Cardiac muscle cell (in vitro differentiated cells and primary cell): ENCODE results near the gene KLF12. TPM values are rescaled to one million over a fixed set of nuclear protein-coding genes. Genes with fewer than 3 reads are reported as not detected.

Experiments used
- DNase-seq, 2 donors: peaks; one replicate each; pipeline versions ENCODE4 v3.0.0 to v3.0.0-alpha.2; 2010 to 2017; ENCODE audit warnings: low read depth in 1 of 2, low spot score in 1 of 2
- H3K27ac ChIP-seq: fragments of 200-600 bp; sonication (generic); 2 replicates; pipeline ENCODE4 v1.5.1; 2016
- H3K27me3 ChIP-seq: fragments of 200-600 bp; sonication (generic); 2 replicates; pipeline ENCODE4 v1.6.0; 2016; ENCODE audit warnings: control low read depth
- H3K36me3 ChIP-seq: fragments of 200-600 bp; sonication (generic); 2 replicates; pipeline ENCODE4 v1.5.1; 2016; ENCODE audit warnings: control low read depth
- H3K4me1 ChIP-seq: fragments of 200-600 bp; sonication (generic); 2 replicates; pipeline ENCODE4 v1.8.1; 2017; ENCODE audit warnings: low read depth, mild to moderate bottlenecking, mixed run types
- H3K4me3 ChIP-seq: fragments of 200-600 bp; sonication (generic); 2 replicates; pipeline ENCODE4 v1.5.1; 2016; ENCODE audit warnings: mild to moderate bottlenecking
- H3K9me3 ChIP-seq: fragments of 200-600 bp; sonication (generic); 2 replicates; pipeline ENCODE4 v1.5.1; 2017; ENCODE audit warnings: low read depth, mild to moderate bottlenecking, control low read depth
- polyA plus RNA-seq: library from polyadenylated mRNA; unstranded; fragments of >200 nt; fragmentation: Nextera tagmentation; extraction: Ambion mirVana; gene quantifications from 2 replicates; pipeline ENCODE4 v1.2.1, GENCODE V29; 2016
- total RNA-seq: library from RNA; depleted of rRNA; stranded (reverse); fragments of >200 nt; gene quantifications from 2 replicates; pipeline ENCODE4 v1.2.3, GENCODE V29; 2016
- TF ChIP-seq, protein P1 (sequence below): IDR thresholded peaks from 2 replicates; pipeline ENCODE4 v1.5.1; 2012; ENCODE audit warnings: low read depth, mild to moderate bottlenecking, low read length

The KLF12 gene
- total and polyA plus RNA-seq, 2 experiments from 2014 or later = 6.4 to 17.8 TPM

DNA sequence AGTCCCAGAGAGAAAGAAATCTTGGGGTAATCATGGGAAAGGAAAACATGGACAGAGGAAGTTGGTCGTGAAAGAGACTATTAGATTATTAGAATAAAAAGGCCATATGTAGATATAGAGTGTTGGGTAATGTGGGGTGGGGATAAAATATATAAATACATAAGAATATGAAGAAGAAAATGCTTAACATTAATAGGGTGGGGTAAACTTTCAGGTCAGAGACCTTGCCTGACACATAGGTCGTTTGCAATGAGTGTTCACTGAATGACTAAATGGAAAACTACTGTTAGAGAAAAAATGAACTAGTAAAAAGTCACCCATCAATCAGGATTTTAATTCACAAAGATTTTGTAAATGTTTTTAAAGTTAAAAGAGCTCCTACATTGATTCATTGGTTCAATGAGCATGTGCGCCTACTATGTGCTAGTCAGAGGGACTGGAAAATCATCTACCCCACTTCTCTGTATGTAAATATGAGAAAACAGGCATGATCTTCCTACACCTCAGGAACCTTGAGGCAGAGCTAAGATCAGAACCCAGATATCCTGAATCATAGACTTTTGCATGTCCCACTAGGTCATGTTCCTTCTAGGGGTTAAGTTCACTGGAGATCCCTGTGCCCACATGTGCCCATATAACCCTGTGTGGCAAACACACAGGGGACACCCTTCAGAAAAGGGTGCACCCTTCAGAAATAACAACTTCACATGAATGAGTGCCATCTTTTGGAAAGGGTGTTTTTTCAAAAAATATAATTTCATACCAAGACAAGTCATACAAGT is 24.6 kb upstream of the KLF12 start:
- Histone ChIP-seq H3K4me3 (no peak overlapping the region), H3K27ac (no peak overlapping the region), H3K4me1 (no peaks in the 10 kb centered on the region), H3K27me3 (no peaks in the 10 kb centered on the region), H3K9me3 (no peaks in the 10 kb centered on the region), H3K36me3 (no peaks in the 10 kb centered on the region)
- TF ChIP-seq, protein P1, sequence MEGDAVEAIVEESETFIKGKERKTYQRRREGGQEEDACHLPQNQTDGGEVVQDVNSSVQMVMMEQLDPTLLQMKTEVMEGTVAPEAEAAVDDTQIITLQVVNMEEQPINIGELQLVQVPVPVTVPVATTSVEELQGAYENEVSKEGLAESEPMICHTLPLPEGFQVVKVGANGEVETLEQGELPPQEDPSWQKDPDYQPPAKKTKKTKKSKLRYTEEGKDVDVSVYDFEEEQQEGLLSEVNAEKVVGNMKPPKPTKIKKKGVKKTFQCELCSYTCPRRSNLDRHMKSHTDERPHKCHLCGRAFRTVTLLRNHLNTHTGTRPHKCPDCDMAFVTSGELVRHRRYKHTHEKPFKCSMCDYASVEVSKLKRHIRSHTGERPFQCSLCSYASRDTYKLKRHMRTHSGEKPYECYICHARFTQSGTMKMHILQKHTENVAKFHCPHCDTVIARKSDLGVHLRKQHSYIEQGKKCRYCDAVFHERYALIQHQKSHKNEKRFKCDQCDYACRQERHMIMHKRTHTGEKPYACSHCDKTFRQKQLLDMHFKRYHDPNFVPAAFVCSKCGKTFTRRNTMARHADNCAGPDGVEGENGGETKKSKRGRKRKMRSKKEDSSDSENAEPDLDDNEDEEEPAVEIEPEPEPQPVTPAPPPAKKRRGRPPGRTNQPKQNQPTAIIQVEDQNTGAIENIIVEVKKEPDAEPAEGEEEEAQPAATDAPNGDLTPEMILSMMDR = no peak
- no peak for DNase-seq

DNA sequence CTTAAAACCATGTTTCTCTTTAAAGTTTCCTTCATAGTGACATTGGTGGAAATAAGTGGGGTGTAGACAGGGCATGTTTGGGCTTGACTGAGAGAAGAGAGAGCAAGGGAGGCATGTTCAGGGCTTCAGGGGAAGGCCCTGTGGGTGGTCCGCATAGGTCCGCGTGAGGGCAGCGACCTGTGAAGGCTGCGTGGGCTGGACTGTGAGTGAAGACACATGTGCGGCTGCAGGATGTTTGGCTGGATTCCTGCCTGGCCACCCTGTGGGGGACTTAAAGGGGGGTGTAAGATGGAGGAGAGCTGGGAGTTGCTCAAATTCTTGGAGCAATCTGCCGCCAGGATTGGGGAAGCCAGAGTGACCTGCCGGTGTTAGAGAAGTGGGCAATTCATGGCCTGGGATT is 23.8 kb upstream of the KLF12 start:
- no peaks in the 10 kb centered on the region for H3K36me3 ChIP-seq
- H3K27ac ChIP-seq = no peak overlapping the region
- H3K27me3 ChIP-seq = no peaks in the 10 kb centered on the region
- H3K9me3 ChIP-seq = no peaks in the 10 kb centered on the region
- no peak overlapping the region for H3K4me3 ChIP-seq
- peak in 1 of 2 donors; percentile 60 for DNase-seq
- TF ChIP-seq, protein P1 = no peak
- no peaks in the 10 kb centered on the region for H3K4me1 ChIP-seq

DNA sequence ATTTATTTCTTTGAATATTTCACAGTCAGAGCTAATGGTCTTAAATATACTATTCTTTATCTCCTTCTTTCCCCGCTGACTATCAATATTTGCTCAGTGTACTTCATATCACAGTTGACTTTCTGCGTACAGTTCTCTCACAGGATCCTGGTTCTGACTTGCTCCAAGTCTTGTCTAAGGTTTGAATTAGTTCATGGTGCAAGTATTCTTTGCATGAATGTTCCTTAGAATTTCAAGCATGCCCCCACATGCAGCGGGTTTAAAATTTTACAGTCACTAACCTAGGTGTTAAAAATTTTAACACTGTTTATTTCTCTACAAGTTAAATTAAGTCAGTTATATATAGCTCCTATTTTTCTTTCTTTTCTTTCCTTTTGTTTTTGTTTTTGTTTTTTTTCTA is 20.8 kb upstream of the KLF12 start:
- no peaks in the 10 kb centered on the region for H3K9me3 ChIP-seq

DNA sequence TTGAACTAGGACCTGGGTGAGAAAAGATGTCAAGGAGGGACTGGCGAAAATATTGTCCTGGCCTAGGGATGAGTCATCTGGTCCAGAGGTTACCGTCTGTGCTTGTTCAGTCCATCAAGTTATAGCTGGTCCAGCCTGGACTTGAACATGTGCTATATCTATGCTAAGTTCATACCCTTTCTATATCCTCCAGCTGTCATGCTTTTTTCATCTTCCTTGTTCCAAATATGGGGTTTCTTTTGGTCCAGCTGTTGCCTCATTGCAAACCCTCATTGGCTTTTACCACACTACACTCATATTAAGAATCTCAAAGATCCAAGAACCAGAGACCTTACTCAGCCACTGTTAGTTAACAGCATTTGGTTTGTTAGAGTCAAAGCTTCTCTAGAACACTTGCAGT is 19.1 kb upstream of the KLF12 start:
- TF ChIP-seq, protein P1 = no peak
- Histone ChIP-seq H3K9me3 (no peaks in the 10 kb centered on the region), H3K27me3 (no peaks in the 10 kb centered on the region), H3K36me3 (no peaks in the 10 kb centered on the region), H3K4me3 (no peak overlapping the region), H3K27ac (no peak overlapping the region), H3K4me1 (no peaks in the 10 kb centered on the region)
- no peak for DNase-seq

More for the DNA sequence above, 20.8 kb upstream of the KLF12 start:
- no peaks in the 10 kb centered on the region for H3K27me3 ChIP-seq
- DNase-seq = no peak
- H3K4me1 ChIP-seq = no peaks in the 10 kb centered on the region
- H3K27ac ChIP-seq = no peak overlapping the region
- H3K4me3 ChIP-seq = no peak overlapping the region
- TF ChIP-seq, protein P1 = no peak
- H3K36me3 ChIP-seq = no peaks in the 10 kb centered on the region

DNA sequence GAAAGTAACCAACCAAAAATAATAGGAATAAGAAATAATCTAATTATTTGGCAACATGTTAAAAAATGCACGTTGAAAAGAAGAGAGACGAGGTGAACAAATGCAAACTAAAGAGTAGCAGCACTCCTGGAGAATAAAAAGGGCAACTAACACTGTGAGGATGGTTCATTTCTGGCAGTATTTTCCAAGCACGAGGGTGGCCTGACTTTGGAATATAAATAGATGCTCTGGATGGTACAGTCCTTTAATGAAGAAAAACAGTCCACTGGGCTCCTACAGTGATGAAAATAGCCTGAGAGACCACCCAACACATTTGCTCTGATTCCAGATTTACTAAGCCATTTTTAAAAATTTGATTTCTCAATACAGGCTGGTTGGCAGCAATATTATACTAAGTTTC is 17.7 kb upstream of the KLF12 start:
- Histone ChIP-seq H3K9me3 (no peaks in the 10 kb centered on the region), H3K27ac (no peak overlapping the region), H3K4me1 (no peaks in the 10 kb centered on the region), H3K4me3 (no peak overlapping the region), H3K36me3 (no peaks in the 10 kb centered on the region), H3K27me3 (no peaks in the 10 kb centered on the region)
- no peak for DNase-seq
- TF ChIP-seq, protein P1 = no peak
